Natural killer cell (primary cell): ENCODE measurements around the gene NUF2. TPM values are rescaled to one million over a fixed set of nuclear protein-coding genes. Genes with fewer than 3 reads are reported as not detected.

Experiments used
- ATAC-seq, 3 donors: fragments of 150-1000 bp in 2 of 3; fragments of 200-7000 bp in 1 of 3; cut with Tn5 transposase; 1 replicate in 1 of 3; 2 replicates in 2 of 3; pipeline ENCODE4 v1.10.0; 2021; ENCODE audit warnings: mild to moderate bottlenecking in 2 of 3, moderate library complexity in 2 of 3
- DNase-seq, 2 donors: peaks; one replicate each; pipeline versions ENCODE4 v3.0.0 to v3.0.0-alpha.2; 2013 to 2021; ENCODE audit warnings: mixed read lengths in 1 of 2
- H3K27ac ChIP-seq: one replicate; pipeline ENCODE4 v1.5.1; 2013; ENCODE audit warnings: mild to moderate bottlenecking, low read length
- H3K27me3 ChIP-seq: one replicate; pipeline ENCODE4 v1.6.1; 2013; ENCODE audit warnings: low read length; ENCODE audit not compliant: control insufficient read depth, insufficient read depth
- H3K36me3 ChIP-seq: one replicate; pipeline ENCODE4 v1.6.1; 2013; ENCODE audit warnings: low read length; ENCODE audit not compliant: control insufficient read depth, insufficient read depth
- H3K4me1 ChIP-seq: one replicate; pipeline ENCODE4 v1.6.1; 2013; ENCODE audit warnings: low read length; ENCODE audit not compliant: control insufficient read depth, insufficient read depth
- H3K4me3 ChIP-seq: one replicate; pipeline ENCODE4 v1.5.1; 2013; ENCODE audit warnings: low read length
- H3K9me3 ChIP-seq: one replicate; pipeline ENCODE4 v1.6.1; 2013; ENCODE audit warnings: low read length; ENCODE audit not compliant: control insufficient read depth, insufficient read depth
- H3K27ac Mint-ChIP-seq, 2 donors: one replicate each; pipeline ENCODE4 v1.8.0; 2022; ENCODE audit warnings: mild to moderate bottlenecking in 2 of 2, mixed read lengths in 2 of 2, moderate library complexity in 1 of 2
- H3K27me3 Mint-ChIP-seq, 2 donors: one replicate each; pipeline ENCODE4 v1.8.0; 2022; ENCODE audit warnings: low read depth in 2 of 2, mixed read lengths in 2 of 2
- H3K36me3 Mint-ChIP-seq: one replicate; pipeline ENCODE4 v1.8.0; 2022; ENCODE audit warnings: mixed read lengths
- H3K4me1 Mint-ChIP-seq, 2 donors: one replicate each; pipeline ENCODE4 v1.8.0; 2022; ENCODE audit warnings: mixed read lengths in 2 of 2
- H3K4me3 Mint-ChIP-seq: one replicate; pipeline ENCODE4 v1.8.0; 2022; ENCODE audit warnings: mild to moderate bottlenecking, moderate library complexity, mixed read lengths
- H3K9me3 Mint-ChIP-seq, 2 donors: one replicate each; pipeline ENCODE4 v1.8.0; 2022; ENCODE audit warnings: mixed read lengths in 2 of 2
- CTCF ChIP-seq: fragments of 200-600 bp; IDR thresholded peaks from one replicate; pipeline ENCODE4 v1.8.0; 2022; ENCODE audit warnings: antibody characterized with exemption
- WGBS: methylation state at CpG from one replicate; pipeline ENCODE4 v1.1.7; 2013; ENCODE audit warnings: missing lambda C conversion rate; ENCODE audit not compliant: insufficient coverage; 5-methylcytosine and 5-hydroxymethylcytosine counted together
- intact Hi-C: fragments of 100-400 bp; cut with micrococcal nuclease; formaldehyde crosslinking; loops from one replicate; pipeline ENCODE4 v1.14.2; 2022
- total RNA-seq, 4 donors: library from RNA; stranded (reverse); fragments of 120-200 nt in 1 of 4; gene quantifications; one replicate each; pipeline versions ENCODE4 v1.2.3 to v1.2.4, GENCODE V29; 2013 to 2022

Gene NUF2
- total RNA-seq, 3 donors from 2014 or later (not counting 1 experiment from before 2014, with no cell fraction given) = 2.5 to 5.6 (median 2.7) TPM

DNA sequence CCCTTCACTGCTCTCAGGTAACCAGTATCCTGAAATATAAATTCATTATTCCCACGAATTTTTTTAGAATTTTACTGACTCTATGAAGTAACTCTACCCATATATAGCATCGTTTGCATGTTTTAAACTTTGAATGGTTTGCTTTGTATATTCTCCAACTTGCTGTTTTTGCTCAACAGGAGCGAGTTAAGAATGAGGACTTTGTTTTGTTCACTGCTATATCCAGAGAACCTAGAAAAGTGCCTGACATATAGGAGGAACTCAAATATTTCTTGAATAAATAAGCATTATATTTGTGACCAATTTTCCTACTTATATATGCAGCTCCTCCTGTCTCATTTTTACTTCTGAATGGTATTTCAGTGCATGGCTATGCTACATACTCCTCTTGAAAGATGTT, 43.4 kb downstream of the NUF2 start:
- Histone ChIP-seq H3K27ac (no peak overlapping the region), H3K36me3 (no peaks in the 10 kb centered on the region), H3K4me1 (no peaks in the 10 kb centered on the region), H3K4me3 (no peak overlapping the region), H3K9me3 (no peaks in the 10 kb centered on the region), H3K27me3 (peaks cover 3% of the 10 kb centered on the region)
- Mint-ChIP-seq H3K36me3 (no peaks in the 10 kb centered on the region), H3K27ac (no peak overlapping the region), H3K4me1 (peaks cover 7 to 8% of the 10 kb centered on the region in 2 donors), H3K9me3 (no peaks in the 10 kb centered on the region), H3K4me3 (no peak overlapping the region), H3K27me3 (peaks cover 6 to 26% of the 10 kb centered on the region in 2 donors)
- ATAC-seq (no peak), DNase-seq (no peak)
- TF ChIP-seq CTCF = no peak
- WGBS = 64% methylated on average over 3 of the region's 3 CpGs
- intact Hi-C loops = no loop called here

- no peak for ATAC-seq
- H3K27me3 ChIP-seq = peaks cover 3% of the 10 kb centered on the region
These were observed 44.8 kb downstream of the NUF2 start for GRCh38 chr1:163366555-163366954.

DNA sequence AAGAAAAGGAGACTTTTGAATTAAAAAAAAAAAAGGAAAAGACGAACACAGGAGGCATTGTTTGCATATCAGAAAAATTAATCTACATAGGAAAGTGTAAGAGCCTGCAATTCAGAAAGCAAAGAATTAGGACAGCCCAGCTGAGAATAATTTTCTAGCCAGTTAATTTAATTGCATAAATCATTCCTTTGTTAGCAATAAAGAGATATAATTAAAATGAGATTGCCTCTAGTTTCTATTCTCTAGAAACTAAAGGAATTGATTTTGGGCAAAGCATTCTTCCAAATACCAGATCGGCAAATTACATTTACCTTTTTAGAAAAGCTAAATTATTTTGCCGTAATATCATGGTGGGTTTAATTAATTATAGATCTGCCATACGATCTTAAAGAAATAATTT, 46.0 kb downstream of the NUF2 start:
- Histone ChIP-seq H3K4me1 (no peaks in the 10 kb centered on the region), H3K36me3 (no peaks in the 10 kb centered on the region), H3K27ac (no peak overlapping the region), H3K4me3 (no peak overlapping the region), H3K27me3 (peaks cover 3% of the 10 kb centered on the region), H3K9me3 (no peaks in the 10 kb centered on the region)
- H3K4me1 Mint-ChIP-seq = no peaks in the 10 kb centered on the region
- WGBS = 100% methylated on average over 1 of the region's 4 CpGs
- no peak overlapping the region for H3K4me3 Mint-ChIP-seq
- DNase-seq = no peak
- H3K9me3 Mint-ChIP-seq = no peaks in the 10 kb centered on the region
- TF ChIP-seq CTCF = no peak
- ATAC-seq = no peak
- intact Hi-C loops = no loop called here
- H3K36me3 Mint-ChIP-seq = no peaks in the 10 kb centered on the region
- H3K27ac Mint-ChIP-seq = no peak overlapping the region
- H3K27me3 Mint-ChIP-seq = peaks cover 9 to 13% of the 10 kb centered on the region in 2 donors

More at GRCh38 chr1:163366555-163366954, 44.8 kb downstream of the NUF2 start:
- Mint-ChIP-seq H3K27ac (no peak overlapping the region), H3K27me3 (peaks cover 5 to 25% of the 10 kb centered on the region in 2 donors), H3K36me3 (no peaks in the 10 kb centered on the region), H3K4me3 (no peak overlapping the region), H3K9me3 (no peaks in the 10 kb centered on the region), H3K4me1 (peaks cover 3 to 4% of the 10 kb centered on the region in 2 donors)
- intact Hi-C loops = no loop called here
- Histone ChIP-seq H3K27ac (no peak overlapping the region), H3K36me3 (no peaks in the 10 kb centered on the region), H3K9me3 (no peaks in the 10 kb centered on the region), H3K4me1 (no peaks in the 10 kb centered on the region), H3K4me3 (no peak overlapping the region)
- no peak for DNase-seq
- no peak for TF ChIP-seq CTCF
- WGBS = 98% methylated on average over 4 of the region's 4 CpGs

DNA sequence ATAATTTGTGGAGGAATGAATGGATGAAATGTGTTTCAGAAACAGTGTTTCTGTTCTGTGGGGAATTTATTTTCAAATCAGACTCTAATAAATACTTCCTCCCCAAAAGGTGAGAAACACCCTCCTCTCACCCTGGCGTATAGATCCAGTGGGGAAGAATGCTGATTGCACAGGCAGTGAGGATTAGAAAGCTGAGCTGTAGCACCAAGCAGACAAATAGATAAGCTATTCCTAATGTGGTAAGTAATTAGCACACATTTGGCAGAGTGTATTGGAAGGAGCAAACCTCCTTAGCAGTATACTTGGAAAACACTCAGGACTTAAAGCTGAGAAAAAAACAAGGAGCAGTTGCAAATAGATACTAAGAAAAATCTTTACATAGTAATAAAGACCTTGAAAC, 50.8 kb downstream of the NUF2 start:
- Mint-ChIP-seq H3K36me3 (no peaks in the 10 kb centered on the region), H3K4me1 (no peaks in the 10 kb centered on the region), H3K9me3 (no peaks in the 10 kb centered on the region), H3K27ac (no peak overlapping the region), H3K27me3 (peaks cover 15 to 28% of the 10 kb centered on the region in 2 donors), H3K4me3 (no peak overlapping the region)
- no peaks in the 10 kb centered on the region for H3K4me1 ChIP-seq
- no peak overlapping the region for H3K4me3 ChIP-seq
- no peaks in the 10 kb centered on the region for H3K36me3 ChIP-seq
- no CpG with 5 or more reads among the region's 1 CpG for WGBS
- ATAC-seq = no peak
- no peak overlapping the region for H3K27ac ChIP-seq
- H3K9me3 ChIP-seq = no peaks in the 10 kb centered on the region
- TF ChIP-seq CTCF = no peak
- intact Hi-C loops = no loop called here
- DNase-seq = no peak
- no peaks in the 10 kb centered on the region for H3K27me3 ChIP-seq
